ENCODE results near the gene TCERG1L.

DNA sequence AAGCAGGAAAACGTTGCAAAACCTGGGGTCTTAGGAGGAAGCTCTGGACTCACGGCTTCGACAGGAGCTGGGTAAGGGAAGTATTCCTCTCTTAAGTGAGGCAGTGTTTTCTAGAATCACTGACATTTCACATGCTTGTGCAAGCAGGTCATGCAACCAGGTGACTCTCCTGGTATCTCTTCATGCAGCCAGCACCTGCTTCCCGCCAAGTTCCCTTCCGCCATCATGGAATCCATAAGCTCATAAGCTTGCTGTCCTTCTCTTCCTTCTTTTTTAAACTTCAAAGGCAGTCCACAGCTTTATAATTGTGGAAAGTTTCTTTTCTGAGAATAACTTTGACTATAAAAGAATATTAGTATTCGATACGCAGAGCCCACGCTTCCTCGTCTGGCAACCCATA lies 256.1 kb downstream of the TCERG1L start:
- TF ChIP-seq POLR2A (IDR thresholded peaks at IDR 0.05), result no peak
- no peak for TF ChIP-seq CTCF (IDR thresholded peaks at IDR 0.05)

All from body of pancreas (tissue), 4 donors.